GM18519 (cell line): ENCODE results near the gene WASHC4.

ENCODE experiments used
- ATAC-seq: cut with Tn5 transposase; IDR thresholded peaks from one replicate; pipeline ENCODE4 v1.9.1; 2021; ENCODE audit warnings: mild to moderate bottlenecking, moderate library complexity; ENCODE audit not compliant: unreplicated experiment, low FRiP score

WASHC4 gene, protein sequence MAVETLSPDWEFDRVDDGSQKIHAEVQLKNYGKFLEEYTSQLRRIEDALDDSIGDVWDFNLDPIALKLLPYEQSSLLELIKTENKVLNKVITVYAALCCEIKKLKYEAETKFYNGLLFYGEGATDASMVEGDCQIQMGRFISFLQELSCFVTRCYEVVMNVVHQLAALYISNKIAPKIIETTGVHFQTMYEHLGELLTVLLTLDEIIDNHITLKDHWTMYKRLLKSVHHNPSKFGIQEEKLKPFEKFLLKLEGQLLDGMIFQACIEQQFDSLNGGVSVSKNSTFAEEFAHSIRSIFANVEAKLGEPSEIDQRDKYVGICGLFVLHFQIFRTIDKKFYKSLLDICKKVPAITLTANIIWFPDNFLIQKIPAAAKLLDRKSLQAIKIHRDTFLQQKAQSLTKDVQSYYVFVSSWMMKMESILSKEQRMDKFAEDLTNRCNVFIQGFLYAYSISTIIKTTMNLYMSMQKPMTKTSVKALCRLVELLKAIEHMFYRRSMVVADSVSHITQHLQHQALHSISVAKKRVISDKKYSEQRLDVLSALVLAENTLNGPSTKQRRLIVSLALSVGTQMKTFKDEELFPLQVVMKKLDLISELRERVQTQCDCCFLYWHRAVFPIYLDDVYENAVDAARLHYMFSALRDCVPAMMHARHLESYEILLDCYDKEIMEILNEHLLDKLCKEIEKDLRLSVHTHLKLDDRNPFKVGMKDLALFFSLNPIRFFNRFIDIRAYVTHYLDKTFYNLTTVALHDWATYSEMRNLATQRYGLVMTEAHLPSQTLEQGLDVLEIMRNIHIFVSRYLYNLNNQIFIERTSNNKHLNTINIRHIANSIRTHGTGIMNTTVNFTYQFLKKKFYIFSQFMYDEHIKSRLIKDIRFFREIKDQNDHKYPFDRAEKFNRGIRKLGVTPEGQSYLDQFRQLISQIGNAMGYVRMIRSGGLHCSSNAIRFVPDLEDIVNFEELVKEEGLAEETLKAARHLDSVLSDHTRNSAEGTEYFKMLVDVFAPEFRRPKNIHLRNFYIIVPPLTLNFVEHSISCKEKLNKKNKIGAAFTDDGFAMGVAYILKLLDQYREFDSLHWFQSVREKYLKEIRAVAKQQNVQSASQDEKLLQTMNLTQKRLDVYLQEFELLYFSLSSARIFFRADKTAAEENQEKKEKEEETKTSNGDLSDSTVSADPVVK

DNA sequence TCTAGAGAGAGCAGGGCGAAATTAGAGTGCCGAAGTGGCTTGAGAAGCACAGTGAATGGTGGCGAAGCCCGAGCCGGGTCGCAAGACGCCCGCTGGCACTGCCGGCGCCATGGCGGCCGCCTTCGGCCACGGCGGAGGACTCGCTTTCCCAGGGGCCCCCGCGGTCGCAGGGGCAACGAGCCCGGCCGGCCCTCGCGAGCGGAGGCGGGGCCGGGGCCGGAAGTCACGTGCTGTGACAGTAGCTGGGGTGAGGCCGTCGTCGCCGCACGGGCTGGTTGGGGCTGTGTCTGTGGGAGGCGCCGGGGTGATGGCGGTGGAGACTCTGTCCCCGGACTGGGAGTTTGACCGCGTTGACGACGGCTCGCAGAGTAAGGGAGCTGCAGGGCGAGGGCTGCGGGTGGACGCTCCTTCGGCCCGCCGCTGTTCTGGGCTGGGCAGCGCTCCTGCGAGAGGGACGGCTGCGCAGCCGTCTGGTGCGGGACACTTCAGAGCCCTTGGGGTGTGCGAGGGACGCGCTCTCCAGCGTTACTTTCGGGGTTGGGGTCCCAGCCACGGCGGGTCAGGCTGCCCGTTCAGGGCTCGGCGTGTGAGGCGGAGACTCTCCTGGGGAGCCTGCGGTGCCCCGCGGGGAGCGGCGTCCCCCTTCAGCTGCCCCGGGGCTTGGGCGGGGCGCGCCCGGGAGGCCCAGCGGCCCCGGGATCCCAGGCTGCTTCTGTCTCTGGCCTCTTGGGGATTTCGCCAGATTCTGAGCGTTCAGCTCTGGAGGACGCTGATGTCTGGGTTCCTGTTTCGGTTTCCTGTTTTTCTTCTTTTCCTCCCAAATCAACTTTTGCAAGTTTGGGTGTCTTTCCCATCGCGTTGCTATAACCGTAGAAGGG, at the start of gene WASHC4:
Gene WASHC4 (plus strand): TSS at position 238 of the 878 bp plus-strand sequence. CDS start 70 bp downstream, at position 308.
- ATAC-seq, result peak; percentile 78

DNA sequence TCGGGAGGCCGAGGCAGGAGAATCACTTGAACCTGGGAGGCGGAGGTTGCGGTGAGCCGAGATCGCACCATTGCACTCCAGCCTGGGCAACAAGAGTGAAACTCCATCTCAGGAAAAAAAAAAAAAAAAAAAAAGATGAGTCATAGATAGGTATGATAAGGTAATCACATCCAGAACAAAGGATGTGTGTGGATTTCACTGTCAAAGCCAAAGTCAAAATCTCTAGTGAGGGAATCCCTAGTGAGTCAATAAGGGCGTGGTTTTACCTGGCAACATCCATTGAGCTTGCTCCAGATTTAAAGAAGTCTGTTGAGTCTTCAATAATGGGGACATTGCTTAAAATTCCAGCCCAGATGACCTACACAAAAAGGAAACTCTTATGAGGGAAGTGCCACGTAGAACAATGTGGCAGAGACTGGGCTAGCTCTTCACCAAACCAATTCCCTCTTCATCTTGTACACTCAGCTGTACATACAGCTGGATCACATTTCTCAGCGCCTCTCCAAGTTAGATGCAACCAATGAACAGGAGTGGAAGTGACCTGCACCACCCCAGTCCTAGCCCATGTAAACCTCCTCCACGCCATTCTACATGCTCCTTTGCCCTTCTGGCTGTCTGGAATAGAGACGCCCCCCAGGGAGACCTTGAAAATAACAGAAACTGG, 46.7 kb upstream of the WASHC4 start:
- ATAC-seq, result no peak

DNA sequence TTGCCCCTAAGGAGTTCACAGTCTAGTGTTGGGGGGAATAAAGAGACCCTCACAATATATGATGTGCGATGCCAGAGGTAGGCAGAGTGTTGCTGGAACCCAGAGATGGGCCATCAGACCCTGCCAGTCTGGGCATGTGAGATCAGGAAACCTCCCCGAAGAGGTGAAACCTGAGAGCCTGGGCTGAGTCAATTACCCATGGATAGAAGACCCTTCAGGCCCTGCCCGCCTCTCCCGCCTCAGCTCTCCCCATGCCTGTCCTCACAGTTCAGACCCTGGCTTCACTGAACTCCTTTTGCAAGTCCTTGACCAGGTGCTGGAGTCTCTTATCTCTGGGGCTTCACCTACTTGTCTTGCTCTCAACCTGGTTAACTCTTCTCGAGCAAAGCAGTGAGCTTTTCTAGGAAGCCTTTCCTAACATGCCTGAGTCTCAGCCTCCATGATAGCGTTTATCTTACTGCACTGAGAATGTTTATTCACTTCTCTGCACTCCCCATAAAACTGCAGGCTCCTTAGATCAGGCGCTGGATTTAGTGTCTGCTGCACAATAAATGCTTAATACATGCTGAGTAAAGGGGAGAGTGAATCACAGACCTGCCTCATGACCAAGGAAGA, 42.9 kb upstream of the WASHC4 start:
- no peak for ATAC-seq

DNA sequence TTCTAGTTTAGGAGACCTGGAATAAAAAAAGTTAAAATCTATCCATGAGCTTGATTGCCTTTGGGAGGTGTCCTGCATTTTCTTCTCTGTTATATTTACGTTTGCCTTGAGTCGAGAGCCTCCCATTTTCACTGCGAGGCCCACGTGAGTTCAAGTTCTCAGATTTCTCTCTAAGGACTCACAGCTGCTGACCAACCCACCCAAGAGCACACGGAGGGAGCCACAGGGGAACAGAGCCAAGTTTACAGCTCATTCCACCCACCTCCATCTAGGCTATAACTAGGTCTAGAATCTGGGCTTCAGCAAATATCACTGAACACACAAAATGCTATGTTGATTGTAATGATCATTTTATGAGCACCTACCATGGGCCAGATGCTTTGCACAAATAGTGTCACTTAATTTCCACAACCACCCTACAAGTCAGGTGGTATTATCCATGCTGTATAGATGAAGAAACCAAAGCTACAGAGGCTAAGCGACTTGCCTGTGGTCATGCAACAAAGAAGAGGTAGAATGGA, 40.0 kb upstream of the WASHC4 start:
- ATAC-seq, result no peak

DNA sequence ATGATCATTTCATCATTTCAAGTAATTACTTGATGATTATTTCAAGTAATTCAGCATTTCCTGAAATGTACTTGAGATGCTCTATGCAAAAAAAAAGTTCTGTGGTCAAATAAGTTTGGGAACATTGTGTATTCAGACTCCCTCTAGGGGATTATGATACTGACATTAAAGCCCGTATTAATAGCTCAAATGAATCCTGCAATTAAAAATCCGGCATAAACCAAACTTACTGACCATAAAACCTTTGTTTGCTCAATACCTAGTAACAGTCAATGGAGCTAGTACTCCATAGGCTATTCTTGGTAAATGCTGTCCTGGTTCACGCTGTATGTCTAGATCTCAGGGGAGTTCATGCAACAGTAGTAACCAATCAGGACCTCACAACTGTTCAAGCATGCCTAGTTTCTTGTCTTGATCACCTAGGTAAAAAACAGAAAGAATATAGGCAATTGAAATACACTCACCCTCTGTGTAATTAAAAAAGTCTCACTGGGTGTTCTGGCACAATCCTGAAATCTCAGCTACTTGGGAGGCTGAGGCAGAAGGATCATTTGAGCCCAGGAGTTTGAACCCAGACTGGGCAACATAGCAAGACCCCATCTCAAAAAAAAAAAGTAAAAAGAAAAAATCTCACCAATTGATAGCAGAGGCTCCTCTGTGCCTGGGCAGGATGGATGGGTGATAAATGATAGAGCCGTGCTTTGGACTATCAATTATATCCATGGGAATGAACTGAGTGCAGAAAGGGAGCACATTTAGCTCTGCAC, 37.4 kb upstream of the WASHC4 start:
- ATAC-seq, result no peak

DNA sequence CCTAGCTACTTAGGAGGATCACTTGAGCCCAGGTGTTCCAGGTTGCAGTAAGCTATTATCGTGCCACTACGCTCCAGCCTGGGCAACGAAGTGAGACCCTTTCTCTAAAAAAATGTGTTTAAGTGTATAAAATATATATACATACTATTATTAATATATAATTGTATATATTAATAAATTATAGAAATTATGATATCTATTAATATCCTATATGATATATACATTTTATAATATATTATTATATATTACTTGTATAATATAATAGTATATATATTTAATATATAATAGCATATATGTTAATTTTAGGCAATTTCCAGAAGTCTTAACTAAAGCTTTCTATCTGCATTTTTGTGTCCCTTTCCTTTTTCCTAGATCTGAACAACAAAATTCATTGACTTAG, 35.5 kb upstream of the WASHC4 start:
- no peak for ATAC-seq

DNA sequence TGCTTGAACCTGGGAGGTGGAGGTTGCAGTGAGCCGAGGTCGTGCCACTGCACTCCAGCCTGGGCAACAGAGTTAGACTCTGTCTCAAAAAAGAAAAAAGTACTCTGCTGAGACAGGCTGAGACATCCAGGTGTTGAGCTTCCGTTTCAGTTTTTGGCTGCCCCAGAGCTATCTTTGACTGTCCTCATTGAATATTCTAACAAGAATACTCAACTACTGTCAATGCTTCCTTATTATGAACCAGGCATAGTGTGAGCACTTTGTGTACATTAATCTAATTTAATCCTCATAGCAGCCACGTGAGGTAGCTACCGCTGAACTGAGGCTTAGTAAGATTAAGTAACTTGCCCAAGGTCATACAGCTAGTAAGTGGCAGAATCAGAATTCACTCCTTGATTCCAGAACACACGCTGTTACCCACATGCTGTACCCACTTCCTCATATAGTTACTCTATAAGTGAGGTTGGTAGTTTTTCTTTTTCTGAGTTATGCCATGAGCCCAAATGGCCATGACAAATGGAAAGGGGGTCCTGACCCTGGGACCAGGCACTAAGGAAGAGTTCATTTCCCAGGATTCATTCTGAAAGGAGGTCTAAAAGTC, 34.5 kb upstream of the WASHC4 start:
- no peak for ATAC-seq

DNA sequence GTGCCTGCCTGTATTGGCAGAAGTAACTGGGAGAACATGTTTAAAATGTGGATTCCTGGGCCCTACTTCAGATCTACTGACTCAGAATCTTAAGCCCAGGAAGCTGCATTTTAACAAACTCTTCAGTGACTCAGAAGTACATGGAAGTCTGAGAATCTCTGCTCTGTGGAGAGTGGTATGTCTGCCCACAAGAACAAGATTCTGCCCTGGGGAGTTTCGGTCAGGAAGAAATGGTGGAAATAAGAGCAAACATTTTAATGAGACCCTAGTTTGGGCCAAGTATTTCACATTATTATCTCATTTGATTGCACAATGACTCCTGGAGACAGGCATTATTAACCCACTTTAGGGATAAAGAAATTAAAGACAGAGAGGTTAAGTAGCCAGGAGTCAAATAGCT, 31.4 kb upstream of the WASHC4 start:
- no peak for ATAC-seq

DNA sequence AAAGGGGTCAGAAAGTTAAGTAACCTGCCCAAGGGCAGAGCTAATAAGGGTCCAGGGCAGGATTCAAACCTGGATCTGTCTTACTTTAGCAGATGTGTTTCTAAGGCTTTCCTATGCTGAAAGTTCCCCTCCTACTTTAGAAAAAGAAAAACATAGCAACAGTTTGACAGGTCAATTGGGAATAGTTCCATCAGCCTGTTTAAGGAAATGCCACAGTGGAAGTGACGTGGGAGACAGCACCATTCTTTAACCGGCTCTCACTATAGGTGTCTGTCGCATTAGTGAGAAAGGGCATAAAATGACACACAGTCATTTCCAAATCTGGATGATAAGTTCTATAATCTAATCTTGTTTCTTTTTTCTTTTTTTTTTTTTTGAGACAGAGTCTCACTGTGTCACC, 30.6 kb upstream of the WASHC4 start:
- no peak for ATAC-seq

DNA sequence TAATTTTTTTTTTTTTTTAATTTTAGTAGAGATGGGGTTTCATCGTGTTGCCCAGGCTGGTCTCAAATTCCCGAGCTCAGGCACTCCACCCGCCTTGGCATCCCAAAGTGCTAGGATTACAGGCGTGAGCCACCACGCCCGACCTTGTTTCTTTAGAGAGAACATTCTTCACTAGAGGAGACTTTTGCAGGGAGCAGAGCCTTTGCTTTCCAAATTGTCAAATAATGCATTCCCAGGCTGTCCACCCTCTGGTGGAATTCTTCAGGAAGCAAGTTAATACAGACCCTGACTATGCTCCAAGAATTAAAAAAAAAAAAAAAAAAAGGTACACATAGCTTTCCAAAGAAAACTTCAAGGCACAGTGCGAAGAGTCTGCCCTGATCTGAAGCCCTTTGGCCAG, 30.1 kb upstream of the WASHC4 start:
- ATAC-seq, result no peak

DNA sequence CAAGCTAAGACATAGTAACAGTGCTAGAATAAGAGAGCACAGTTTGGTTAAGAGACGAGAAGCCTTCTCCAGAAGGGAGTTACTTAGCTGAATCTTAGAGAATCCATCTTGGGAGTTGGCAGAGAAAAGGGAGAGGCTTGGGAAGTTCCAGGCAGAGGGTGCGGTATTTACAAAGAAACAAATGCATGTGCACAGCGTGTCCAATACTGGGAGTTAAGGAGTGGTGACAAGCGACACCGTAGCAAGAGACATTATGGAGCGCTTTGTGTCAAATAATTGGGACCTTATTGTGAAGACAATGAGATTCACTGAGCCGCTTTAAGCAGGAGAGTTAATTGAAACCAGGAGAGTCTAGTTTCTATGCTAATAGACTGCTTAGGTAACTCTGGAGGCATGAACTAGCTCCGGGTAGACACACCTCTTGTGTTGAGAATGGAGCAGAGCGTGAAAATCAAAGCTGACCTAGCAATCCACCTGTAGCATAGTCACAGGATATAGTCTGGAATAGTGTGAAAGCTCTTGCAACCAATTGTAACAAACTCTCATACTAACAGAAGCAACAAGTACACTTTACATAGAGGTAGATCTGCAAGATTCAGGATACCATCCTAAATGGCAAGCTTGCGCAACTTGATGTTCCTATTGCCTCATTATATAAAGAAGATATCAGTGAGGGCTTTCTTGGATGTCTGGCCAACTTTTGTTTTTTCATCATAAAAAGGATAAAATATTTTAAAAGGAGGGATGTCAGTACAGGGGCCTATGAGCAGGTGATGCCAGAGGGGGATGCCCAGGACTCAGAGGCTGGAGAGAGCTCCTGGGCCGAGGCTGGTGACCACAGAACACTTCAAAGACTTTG, 28.6 kb upstream of the WASHC4 start:
- no peak for ATAC-seq

DNA sequence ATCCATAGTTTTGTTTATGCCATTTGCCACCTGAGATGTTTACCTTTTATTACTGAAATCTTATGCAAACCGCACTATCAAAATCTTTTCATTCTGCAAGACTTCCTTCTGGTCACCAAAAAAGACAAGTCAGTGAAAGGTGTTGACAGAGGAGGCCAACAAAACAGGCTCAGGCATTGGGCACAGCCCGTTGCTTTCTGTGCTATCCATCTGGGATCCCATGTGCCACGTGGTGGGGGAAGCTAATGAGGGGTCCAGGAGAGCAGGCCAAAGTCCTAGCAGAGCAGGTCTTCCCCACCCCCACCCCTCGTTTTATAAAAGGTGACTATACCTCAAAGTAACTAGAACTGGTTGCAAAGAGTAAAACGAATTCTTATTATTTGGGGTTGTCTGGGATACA, 24.5 kb upstream of the WASHC4 start:
- no peak for ATAC-seq

DNA sequence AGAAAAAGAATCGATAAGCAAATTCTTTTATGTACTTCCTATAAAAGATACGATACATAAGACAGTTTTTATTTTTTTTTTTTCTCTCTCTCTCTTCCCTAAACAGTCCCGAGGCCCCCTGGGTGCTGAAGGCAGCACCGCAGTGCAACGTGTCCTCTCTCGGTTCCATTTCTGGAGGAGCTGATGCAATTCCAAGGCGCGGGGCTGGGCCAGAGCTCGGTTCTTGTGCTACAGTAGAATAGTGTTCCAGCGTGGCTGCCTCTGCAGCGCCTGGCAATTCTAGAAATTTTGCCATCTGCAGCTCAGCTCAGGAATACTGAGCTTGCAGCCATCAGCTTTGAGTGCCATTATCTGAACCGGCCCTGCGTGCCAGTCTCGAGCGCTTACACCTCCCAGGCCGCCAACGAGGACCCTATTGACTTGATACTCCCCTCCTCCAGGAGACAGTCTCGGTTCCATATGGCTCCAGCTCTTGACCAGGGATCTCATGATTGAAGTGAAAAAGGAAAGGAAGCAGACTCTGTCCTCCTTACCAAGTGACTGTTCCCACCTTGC, 23.9 kb upstream of the WASHC4 start:
- ATAC-seq, result no peak

DNA sequence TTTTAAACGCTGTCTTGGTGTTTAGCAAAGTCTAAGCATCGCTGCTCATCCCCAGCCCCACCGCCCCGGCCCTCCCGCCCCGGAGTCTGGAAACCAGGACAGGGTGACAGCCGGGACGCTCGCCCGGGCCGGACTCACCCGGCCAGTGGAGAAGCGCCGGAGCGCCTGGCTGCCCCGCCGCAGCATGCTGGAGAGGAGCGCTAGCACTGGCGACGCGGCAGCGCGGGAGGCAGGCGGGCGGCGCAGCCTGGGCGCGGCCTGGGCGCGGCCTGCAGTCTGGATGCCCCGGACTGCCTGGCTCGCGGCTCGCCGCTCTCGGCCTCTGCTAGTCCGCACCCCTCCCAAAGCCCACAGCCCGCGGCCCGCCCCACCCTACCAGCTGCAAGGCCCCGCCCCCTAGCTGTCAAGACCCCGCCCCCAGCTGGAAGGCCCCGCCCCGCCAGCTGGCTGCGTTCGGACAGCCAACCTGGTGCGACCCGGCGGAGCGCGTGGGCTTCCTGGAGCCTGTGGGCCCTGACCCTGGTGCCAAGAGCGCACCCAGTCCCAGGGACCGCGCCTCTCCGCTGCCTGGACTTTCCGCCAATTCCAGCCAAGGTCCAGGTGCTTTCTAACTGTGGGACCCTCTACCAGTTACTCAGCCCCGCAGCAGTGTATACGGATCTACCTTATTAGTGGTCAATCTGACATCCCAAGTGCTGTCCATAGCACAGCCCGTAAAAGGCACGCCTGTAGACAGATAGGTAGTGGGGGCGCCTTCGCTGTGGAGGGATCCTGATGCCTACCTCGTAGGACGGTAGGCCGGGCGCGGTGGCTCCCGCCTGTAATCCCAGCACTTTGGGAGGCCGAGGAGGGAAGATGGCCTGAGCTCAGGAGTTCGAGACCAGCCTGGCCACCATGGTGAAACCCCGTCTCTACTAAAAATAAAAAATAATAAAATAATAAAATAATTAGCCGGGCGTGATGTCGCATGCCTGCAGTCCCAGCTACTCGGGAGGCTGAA, 23.0 kb upstream of the WASHC4 start, which contains the start of gene ALDH1L2:
Gene ALDH1L2 (minus strand): TSS at position 208 of the 1,000 bp plus-strand sequence. CDS start 22 bp downstream, at position 186.
- peak; percentile 44 for ATAC-seq

DNA sequence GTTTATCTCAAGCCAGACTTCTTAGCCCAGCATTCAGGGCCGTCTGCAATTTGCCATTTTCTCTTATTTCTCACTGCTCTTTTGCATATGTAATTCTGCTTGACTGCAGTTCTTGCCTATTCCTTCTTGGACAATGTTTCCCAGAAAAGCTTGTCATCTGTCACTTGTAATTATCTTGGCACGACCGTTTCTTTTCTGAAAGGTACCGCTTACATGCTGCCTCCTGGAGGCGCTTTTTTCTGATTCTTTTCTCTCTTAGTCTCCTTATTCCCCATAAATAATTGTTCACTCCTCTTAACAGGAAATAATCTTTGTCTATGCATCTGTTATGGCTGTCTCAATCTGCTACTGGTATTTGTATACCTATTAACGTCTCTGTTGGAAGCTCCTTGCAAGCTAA, 22.0 kb upstream of the WASHC4 start:
- no peak for ATAC-seq
